HepG2 (cell line): ENCODE results near the gene SLC35B2. TPM values are rescaled to one million over a fixed set of nuclear protein-coding genes. Genes with fewer than 3 reads are reported as not detected.
A peak's percentile ranks its signal among the peaks of the same experiment; 100 is the strongest.

ENCODE experiments used
- ARID2 ChIP-seq: sonication (generic); formaldehyde crosslinking; IDR thresholded peaks from 2 replicates; pipeline ENCODE4 v1.8.1; 2022; ENCODE audit warnings: mild to moderate bottlenecking, missing genetic modification reagents, borderline replicate concordance
- ATM ChIP-seq: fragments of 450-650 bp; IDR thresholded peaks from 2 replicates; pipeline ENCODE4 v1.7.1; 2017; ENCODE audit warnings: mild to moderate bottlenecking, borderline replicate concordance
- CHD4 ChIP-seq: fragments of 200-600 bp; sonication (generic); IDR thresholded peaks from 2 replicates; pipeline ENCODE4 v1.7.0; 2017; ENCODE audit warnings: mild to moderate bottlenecking, low read length, borderline replicate concordance
- FOXK1 ChIP-seq: sonication (generic); formaldehyde crosslinking; IDR thresholded peaks from 2 replicates; pipeline ENCODE4 v1.4.0; 2020; ENCODE audit warnings: low read depth, missing genetic modification reagents, borderline replicate concordance
- GABPA ChIP-seq, 2 experiments: IDR thresholded peaks; 2 replicates each; pipeline ENCODE4 v1.6.1; 2011 to 2016; ENCODE audit warnings: low read depth in 2 of 2, low read length in 1 of 2, missing biosample characterization in 1 of 2, missing genetic modification characterization in 1 of 2
- HNF4A ChIP-seq: sonication (generic); formaldehyde crosslinking; IDR thresholded peaks from 2 replicates; pipeline ENCODE4 v1.4.0; 2020; ENCODE audit warnings: missing genetic modification reagents
- KDM1A ChIP-seq: IDR thresholded peaks from 2 replicates; pipeline ENCODE4 v1.6.1; 2016; ENCODE audit warnings: missing compliant biosample characterization
- PITX1 ChIP-seq: sonication (generic); formaldehyde crosslinking; IDR thresholded peaks from 2 replicates; pipeline ENCODE4 v1.5.1; 2020; ENCODE audit warnings: mild to moderate bottlenecking, missing genetic modification reagents
- POLR2A ChIP-seq, 2 experiments: IDR thresholded peaks; 2 replicates each; pipeline ENCODE4 v1.6.1; 2011; ENCODE audit warnings: low read depth in 2 of 2, low read length in 2 of 2, mild to moderate bottlenecking in 1 of 2, moderate library complexity in 1 of 2; ENCODE audit not compliant: insufficient read depth in 1 of 2
- SMAD1 ChIP-seq: sonication (generic); formaldehyde crosslinking; IDR thresholded peaks from 2 replicates; pipeline ENCODE4 v1.4.0; 2020; ENCODE audit warnings: missing genetic modification reagents, low read depth, mild to moderate bottlenecking, borderline replicate concordance
- SNAI1 ChIP-seq: sonication (generic); formaldehyde crosslinking; IDR thresholded peaks from 2 replicates; pipeline ENCODE4 v1.5.0; 2020; ENCODE audit warnings: mild to moderate bottlenecking, missing genetic modification reagents, borderline replicate concordance
- STAT5B ChIP-seq: sonication (generic); formaldehyde crosslinking; IDR thresholded peaks from 2 replicates; pipeline ENCODE4 v1.4.0; 2020; ENCODE audit warnings: missing genetic modification reagents
- ZFP37 ChIP-seq: sonication (generic); formaldehyde crosslinking; IDR thresholded peaks from 2 replicates; pipeline ENCODE4 v1.4.0; 2020; ENCODE audit warnings: missing genetic modification reagents, borderline replicate concordance
- ZFP90 ChIP-seq: sonication (generic); formaldehyde crosslinking; IDR thresholded peaks from 2 replicates; pipeline ENCODE4 v1.8.0; 2022; ENCODE audit warnings: missing genetic modification reagents, mild to moderate bottlenecking, inconsistent platforms, borderline replicate concordance
- ZNF343 ChIP-seq: sonication (generic); formaldehyde crosslinking; IDR thresholded peaks from 2 replicates; pipeline ENCODE4 v1.4.0; 2020; ENCODE audit warnings: mild to moderate bottlenecking, missing genetic modification reagents
- ZNF354B ChIP-seq: sonication (generic); formaldehyde crosslinking; IDR thresholded peaks from 2 replicates; pipeline ENCODE4 v1.8.0; 2022; ENCODE audit warnings: mild to moderate bottlenecking, missing genetic modification reagents
- ZNF547 ChIP-seq: sonication (generic); formaldehyde crosslinking; IDR thresholded peaks from 2 replicates; pipeline ENCODE4 v1.5.1; 2020; ENCODE audit warnings: mild to moderate bottlenecking, missing genetic modification reagents
- ZNF782 ChIP-seq: sonication (generic); formaldehyde crosslinking; IDR thresholded peaks from 2 replicates; pipeline ENCODE4 v1.4.0; 2020; ENCODE audit warnings: missing genetic modification reagents, mild to moderate bottlenecking, borderline replicate concordance
- polyA plus RNA-seq, 8 experiments: library from polyadenylated mRNA; depleted of rRNA in 3 of 8; stranded (reverse) in 7 of 8; unstranded in 1 of 8; fragments of >200 nt; fragmentation: Illumina TruSeq in 4 of 8; extraction: Trizol in 4 of 8; gene quantifications; 2 replicates each; pipeline versions ENCODE4 v1.2.1 to v1.2.3, GENCODE V29; 2011 to 2016; ENCODE audit warnings: low read depth in 4 of 8, missing spikeins in 1 of 8, mixed read lengths in 1 of 8; ENCODE audit not compliant: insufficient read depth in 1 of 8
- total RNA-seq, 5 experiments: library from RNA; depleted of rRNA; stranded (reverse); fragments of >200 nt; fragmentation: Illumina TruSeq; extraction: Trizol; gene quantifications; 2 replicates each; pipeline ENCODE4 v1.2.3, GENCODE V29; 2016; ENCODE audit warnings: low read depth in 1 of 5
- TF ChIP-seq, protein P1 (sequence below): IDR thresholded peaks from 2 replicates; pipeline ENCODE4 v1.6.1; 2016; ENCODE audit warnings: missing biosample characterization, missing genetic modification reagents, low read depth
- TF ChIP-seq, protein P2 (sequence below): IDR thresholded peaks from 2 replicates; pipeline ENCODE4 v1.6.1; 2016
- TF ChIP-seq, protein P3 (sequence below): sonication (generic); formaldehyde crosslinking; IDR thresholded peaks from 2 replicates; pipeline ENCODE4 v1.8.0; 2022; ENCODE audit warnings: mild to moderate bottlenecking, missing genetic modification reagents, moderate library complexity
- TF ChIP-seq, protein P4 (sequence below): sonication (generic); formaldehyde crosslinking; IDR thresholded peaks from 2 replicates; pipeline ENCODE4 v1.8.0; 2022; ENCODE audit warnings: mild to moderate bottlenecking, missing genetic modification reagents

Gene SLC35B2
- total and polyA plus RNA-seq, 2 of the 13 experiments (the other 11 are each of a cell fraction or from before 2014, with no cell fraction given): 61.1 to 148 TPM

DNA sequence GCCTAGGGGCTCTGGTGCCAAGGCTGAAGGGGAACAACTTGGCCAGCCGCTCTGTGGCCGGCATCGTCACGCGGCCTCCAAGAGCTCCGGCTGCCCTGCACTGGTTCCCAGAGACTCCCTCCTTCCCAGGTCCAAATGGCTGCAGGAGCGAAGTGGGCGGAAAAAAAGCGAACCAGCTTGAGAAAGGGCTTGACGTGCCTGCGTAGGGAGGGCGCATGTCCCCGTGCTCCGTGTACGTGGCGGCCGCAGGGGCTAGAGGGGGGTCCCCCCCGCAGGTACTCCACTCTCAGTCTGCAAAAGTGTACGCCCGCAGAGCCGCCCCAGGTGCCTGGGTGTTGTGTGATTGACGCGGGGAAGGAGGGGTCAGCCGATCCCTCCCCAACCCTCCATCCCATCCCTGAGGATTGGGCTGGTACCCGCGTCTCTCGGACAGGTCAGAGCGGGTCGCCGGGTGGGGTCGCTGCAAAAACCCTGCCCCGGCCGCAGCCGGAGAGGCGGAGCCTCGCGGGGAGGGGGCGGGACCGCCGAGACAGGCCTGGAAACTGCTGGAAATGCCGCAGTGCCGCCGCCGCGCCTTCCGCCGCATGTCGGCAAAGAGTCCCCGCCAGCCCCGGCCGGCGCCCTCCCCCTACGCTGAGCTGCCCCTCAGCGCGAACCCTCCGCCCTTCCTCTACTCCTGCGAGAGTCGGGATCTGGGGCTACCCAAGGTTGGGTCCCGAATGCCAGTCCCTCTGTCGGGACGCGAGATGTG is 11.2 kb downstream of the SLC35B2 start (continued):
- TF ChIP-seq ZFP90 (CRISPR knock-in tag): peak; percentile 91
- peak; percentile 94; the same call in 1 of the 2 replicates for TF ChIP-seq ARID2 (CRISPR knock-in tag)
- TF ChIP-seq PITX1 (CRISPR knock-in tag): 0 out of 2 replicates have a peak, but pooled peaks have one; percentile 60
- TF ChIP-seq SMAD1 (CRISPR knock-in tag): peak; percentile 72
- TF ChIP-seq FOXK1 (CRISPR knock-in tag): peak; percentile 86
- TF ChIP-seq ZNF343 (CRISPR knock-in tag): 0 out of 2 replicates have a peak, but pooled peaks have one; percentile 2
- peak; percentile 86 for TF ChIP-seq SNAI1
- TF ChIP-seq ATM: no peak
- peak; percentile 97 for TF ChIP-seq ZNF547 (CRISPR knock-in tag)
- TF ChIP-seq, protein P1, sequence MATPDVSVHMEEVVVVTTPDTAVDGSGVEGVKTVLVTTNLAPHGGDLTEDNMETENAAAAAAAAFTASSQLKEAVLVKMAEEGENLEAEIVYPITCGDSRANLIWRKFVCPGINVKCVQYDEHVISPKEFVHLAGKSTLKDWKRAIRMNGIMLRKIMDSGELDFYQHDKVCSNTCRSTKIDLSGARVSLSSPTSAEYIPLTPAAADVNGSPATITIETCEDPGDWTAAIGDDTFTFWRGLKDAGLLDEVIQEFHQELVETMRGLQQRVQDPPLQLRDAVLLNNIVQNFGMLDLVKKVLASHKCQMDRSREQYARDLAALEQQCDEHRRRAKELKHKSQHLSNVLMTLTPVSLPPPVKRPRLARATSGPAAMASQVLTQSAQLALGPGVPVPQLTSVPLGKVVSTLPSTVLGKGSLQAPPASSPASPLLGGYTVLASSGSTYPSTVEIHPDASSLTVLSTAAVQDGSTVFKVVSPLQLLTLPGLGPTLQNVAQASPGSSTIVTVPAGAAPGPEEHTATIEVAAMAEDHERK (CRISPR knock-in tag): peak; percentile 68; the same call in 1 of the 2 replicates
- 0 out of 2 replicates have a peak, but pooled peaks have one; percentile 35 for TF ChIP-seq HNF4A (CRISPR knock-in tag)
- TF ChIP-seq ZFP37 (CRISPR knock-in tag): peak; percentile 67
- TF ChIP-seq ZNF354B (CRISPR knock-in tag): peak; percentile 87; the same call in 1 of the 2 replicates
- 0 out of 2 replicates have a peak, but pooled peaks have one; percentile 44 for TF ChIP-seq KDM1A
- TF ChIP-seq, protein P2, sequence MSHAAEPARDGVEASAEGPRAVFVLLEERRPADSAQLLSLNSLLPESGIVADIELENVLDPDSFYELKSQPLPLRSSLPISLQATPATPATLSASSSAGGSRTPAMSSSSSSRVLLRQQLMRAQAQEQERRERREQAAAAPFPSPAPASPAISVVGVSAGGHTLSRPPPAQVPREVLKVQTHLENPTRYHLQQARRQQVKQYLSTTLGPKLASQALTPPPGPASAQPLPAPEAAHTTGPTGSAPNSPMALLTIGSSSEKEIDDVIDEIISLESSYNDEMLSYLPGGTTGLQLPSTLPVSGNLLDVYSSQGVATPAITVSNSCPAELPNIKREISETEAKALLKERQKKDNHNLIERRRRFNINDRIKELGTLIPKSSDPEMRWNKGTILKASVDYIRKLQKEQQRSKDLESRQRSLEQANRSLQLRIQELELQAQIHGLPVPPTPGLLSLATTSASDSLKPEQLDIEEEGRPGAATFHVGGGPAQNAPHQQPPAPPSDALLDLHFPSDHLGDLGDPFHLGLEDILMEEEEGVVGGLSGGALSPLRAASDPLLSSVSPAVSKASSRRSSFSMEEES (CRISPR knock-in tag): peak; percentile 38; the same call in 1 of the 2 replicates
- peak in 1 of 2 experiments; percentile 37; a peak in 1 of 4 replicates for TF ChIP-seq POLR2A (IDR thresholded peaks at IDR 0.05; ENCODE audit: insufficient read depth in 1 of 2, low read depth in 2 of 2, low read length in 2 of 2)
- TF ChIP-seq, protein P3, sequence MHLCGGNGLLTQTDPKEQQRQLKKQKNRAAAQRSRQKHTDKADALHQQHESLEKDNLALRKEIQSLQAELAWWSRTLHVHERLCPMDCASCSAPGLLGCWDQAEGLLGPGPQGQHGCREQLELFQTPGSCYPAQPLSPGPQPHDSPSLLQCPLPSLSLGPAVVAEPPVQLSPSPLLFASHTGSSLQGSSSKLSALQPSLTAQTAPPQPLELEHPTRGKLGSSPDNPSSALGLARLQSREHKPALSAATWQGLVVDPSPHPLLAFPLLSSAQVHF (CRISPR knock-in tag): peak; percentile 87; the same call in 1 of the 2 replicates
- peak; percentile 79; the same call in 1 of the 2 replicates for TF ChIP-seq CHD4
- TF ChIP-seq, protein P4, sequence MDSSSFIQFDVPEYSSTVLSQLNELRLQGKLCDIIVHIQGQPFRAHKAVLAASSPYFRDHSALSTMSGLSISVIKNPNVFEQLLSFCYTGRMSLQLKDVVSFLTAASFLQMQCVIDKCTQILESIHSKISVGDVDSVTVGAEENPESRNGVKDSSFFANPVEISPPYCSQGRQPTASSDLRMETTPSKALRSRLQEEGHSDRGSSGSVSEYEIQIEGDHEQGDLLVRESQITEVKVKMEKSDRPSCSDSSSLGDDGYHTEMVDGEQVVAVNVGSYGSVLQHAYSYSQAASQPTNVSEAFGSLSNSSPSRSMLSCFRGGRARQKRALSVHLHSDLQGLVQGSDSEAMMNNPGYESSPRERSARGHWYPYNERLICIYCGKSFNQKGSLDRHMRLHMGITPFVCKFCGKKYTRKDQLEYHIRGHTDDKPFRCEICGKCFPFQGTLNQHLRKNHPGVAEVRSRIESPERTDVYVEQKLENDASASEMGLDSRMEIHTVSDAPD (CRISPR knock-in tag): 0 out of 2 replicates have a peak, but pooled peaks have one; percentile 77
- TF ChIP-seq STAT5B: no peak; the same call in 1 of the 2 replicates
- 0 out of 2 replicates have a peak, but pooled peaks have one; percentile 27 for TF ChIP-seq ZNF782 (CRISPR knock-in tag)
- no peak for TF ChIP-seq GABPA (IDR thresholded peaks at IDR 0.05; ENCODE audit: low read depth, low read length)
- TF ChIP-seq GABPA (CRISPR knock-in tag; IDR thresholded peaks at IDR 0.05; ENCODE audit: low read depth): no peak
